NK-92 (cell line): ENCODE results near the gene DCAF7.

ENCODE experiments used
- DNase-seq: peaks from one replicate; lab custom pipeline; 2025; ENCODE audit not compliant: unreplicated experiment; lab: John Stamatoyannopoulos, UW

The DCAF7 gene

DNA sequence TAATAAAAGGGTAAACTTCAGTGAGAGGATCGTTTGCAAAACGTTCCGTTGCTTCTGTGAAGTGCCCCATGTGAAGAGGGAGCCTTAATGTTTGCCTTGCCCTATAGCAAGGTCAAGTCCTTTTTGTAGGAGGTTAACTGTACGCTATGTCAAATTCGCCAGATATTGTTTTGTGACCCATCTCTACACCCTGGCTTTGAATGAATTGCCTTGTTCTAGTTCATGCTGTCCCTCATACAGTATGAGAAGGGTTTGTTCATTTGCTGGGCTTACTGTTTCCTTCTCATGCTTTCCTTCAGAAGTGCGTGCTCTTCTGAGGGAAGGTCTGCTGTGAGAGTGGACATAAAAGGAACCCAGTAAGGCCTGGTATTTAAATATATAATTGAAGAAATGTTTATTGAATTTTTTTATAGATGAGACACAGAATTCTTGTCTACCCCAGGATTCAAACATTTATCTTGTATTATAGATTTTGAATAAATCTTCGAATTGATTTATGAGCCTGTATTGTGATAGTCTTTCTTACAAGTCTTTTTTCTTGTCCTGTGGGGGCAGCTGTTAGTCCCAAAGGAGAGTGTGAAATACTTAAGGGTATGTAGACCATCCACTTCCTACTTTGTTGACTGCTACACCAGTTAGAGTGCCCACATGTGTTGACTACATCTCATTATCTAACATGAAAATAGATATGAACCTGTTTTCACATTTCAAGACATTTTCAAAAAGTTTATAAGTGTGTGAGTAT is 73.7 kb downstream of the DCAF7 start:
- DNase-seq, result no peak

DNA sequence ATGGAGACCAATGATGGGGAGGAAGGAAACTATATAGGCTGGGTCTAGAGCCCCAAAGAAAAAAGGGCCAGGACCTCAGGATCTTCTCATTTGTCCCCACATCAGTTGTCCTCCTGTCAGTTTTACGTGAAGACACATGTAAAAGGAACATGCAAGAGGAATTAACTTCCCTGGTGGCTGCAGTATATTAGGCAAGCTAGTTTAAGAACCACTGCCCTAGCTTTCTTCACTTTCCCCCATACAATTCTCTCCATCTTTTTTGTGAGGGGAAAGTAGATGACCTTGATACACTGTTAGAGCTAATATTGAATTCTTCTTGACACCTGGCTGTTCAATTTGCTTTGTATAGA is 74.2 kb downstream of the DCAF7 start:
- DNase-seq, result no peak

DNA sequence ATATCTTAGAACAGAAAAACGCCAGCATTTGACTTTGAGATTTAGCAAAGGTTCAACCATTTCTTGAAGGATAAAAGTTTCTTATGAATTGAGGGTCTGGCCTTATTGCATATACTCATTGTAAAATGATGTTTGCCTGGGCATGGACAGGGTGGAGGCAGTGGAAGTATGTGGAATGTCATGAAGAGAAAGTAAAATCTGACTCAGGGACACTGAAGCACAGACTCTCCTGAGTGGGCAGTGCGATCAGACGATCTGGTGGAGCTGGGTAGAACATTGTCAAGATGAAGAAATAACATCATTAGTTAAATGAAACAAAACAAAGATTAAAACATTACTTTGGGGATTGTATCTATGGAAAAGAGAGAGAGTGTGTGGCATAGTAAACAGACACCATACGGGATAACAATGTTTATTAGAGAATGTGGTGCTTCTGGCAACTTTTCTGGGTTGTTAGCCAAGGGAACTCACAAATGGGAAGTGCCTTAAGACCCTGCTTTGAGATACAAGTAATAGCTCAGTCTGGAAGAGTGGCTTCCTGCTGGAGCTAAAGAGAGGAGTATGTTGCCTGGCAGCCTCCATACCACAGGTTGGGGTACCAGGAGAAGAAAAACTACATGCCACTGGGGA is 76.4 kb downstream of the DCAF7 start:
- DNase-seq, result no peak

DNA sequence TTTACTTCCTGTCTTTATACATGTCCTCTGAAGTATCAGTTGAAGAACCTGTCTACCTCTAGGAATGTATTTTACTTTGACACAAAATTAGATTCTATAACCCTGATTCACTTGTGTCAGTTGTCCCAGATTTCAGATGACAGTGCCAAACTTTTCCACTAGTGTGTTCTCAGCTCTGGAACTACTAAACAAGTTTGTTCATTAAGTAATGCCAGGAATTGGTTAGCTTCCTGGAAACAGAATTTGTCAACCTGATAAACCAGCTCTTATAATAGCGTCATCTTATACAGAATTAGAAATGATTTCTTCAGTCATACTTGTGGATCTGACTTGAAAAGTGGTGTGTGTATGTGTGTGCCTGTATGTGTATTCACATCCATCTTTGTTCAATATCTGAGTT is 79.3 kb downstream of the DCAF7 start:
- no peak for DNase-seq

DNA sequence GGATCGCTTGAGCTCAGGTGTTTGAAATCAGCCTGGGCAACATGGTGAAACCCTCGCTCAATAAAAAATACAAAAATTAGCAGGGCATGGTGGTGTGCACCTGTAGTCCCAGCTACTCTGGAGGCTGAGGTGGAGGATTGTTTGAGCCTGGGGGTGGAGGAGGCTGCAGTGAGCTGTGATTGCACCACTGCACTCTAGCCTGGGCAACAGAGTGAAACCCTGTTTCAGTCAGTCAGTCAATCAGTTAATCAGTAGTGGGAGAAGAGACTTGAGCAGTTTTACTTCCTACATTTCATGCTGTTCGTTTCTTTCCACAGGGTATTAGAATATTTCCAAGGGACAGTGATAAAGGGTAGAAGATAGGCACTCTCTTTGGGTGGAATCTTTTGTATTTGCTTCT is 80.8 kb downstream of the DCAF7 start:
- DNase-seq, result no peak

DNA sequence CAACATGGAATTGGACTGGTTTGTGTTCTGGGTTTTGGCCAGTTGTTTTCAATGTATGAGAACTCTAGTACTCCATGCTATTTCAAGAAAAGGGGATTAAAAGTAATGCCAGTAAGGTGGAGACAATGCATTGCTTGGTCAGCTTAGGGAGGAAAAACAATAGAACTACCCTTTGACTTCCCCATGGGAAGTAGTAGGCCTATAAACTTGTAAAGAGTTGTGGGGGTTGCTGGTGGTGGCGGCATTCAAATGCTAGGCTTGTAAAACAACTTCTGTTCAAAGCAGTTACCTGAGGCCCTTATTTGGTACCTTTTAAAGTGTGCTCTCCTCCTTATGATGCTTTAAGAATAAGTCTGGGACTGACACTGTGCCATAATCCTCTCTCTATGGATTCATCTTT is 81.3 kb downstream of the DCAF7 start:
- no peak for DNase-seq

DNA sequence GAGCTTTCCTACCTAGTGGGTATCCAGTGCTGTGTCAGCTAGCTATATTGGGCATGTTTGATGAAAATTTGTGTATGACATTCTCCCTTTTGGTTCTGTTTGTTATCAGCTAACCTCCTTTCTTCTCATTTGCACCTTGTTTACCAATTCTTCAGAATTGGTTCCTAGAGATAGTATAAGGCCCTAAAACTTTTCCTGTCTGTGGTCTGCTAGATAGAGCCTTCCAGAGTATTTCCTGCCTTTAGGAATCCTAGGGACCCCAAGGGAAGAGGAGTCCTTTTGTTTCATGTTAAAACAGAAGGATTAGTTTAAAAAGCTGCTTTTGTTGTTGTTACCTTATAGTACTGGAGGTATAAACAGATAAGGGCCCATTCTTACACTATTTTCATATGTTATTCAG is 83.5 kb downstream of the DCAF7 start:
- DNase-seq, result no peak

DNA sequence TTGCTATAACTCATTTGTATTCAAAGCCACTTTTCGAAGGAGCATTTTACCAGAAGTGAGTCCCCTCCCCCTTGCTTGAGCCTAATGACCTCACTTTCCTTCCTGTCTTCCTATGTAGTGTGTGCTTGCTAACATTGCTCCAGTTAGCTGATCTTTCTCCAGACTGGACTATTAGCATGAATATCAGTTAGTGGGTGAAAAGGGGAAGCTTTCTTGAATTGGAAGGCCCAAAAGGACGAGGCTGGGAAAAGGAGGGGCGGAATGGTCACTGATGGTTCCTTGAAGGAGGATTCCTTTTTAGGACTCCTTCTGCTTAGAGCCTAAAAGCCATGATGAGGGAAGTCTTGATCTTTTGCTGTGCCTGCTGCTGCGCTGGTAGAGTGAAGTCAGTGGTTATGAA is 83.9 kb downstream of the DCAF7 start:
- DNase-seq, result no peak

DNA sequence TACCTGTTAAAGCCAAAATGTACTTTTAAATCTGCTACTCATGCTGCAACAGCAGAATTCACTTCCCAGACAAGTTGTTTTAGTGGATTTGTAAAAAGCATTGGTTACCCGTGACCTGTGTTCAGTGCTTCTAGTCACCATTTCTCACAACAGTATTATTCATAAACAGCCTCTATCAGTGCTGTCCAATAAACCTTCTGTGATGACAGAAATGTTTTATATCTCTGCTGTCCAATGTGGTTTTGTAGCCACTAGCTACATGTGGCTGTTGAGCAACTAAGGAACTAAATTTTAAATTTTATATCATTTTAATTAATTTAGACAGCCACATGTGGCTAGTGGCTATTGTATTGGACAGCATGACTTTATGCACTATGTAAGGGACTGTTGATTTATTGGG is 84.5 kb downstream of the DCAF7 start:
- no peak for DNase-seq

DNA sequence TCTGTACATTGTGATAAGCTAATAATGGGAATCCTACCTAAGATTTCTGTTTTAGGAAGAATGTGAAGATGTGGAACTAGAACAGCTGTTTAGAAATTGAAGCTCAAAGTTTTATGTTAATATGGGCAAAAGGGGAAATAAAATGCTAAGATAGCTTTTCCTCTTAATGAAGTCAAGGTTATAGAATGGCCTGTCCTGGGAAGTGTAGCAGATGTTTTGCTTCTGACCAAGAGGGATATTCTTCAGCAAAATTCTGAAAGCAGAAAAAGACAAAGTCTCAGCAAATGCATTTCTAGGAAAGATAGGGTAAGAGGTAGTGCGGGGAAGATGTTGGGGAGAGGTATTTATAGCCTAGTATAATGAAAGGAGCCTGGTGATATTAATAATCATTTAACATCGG is 85.0 kb downstream of the DCAF7 start:
- no peak for DNase-seq

DNA sequence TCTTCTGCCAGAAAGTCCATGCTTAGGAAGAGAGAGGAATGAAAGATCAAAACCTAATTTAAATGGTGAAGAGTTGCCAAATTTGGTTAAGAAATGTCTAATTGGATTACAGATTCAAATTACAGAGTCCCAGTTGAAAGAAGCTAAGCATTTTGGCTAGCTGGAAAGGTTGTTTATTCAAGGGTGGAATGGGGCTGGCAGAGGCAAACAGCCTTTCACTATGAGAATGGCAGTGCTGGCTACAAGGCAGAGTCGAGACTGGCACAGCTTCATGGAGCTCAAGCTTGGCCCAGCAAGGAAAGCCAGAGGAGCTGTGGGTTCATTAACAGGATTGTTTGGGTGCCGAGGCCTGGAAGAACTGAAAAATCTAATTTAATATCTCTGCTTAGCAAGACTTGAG is 85.5 kb downstream of the DCAF7 start:
- DNase-seq, result no peak

DNA sequence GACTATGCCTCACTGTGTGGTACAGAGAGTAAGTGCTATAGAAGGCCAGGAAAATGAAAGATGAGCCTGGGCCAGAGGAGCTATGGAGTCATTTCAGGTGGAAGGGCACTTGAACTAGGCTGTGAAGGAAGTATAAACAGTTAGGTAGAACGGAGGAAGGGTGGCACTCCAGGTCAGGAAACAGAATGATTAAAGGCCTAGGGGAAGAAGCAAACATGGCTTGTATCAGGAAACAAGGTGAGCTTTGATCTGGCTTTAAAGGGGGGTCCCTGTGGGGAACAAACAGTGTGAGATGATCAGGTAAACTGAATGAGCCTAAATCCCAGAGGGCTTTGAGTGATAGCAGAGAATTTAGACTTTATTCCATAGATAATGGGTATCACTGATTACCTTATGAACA is 88.8 kb downstream of the DCAF7 start:
- no peak for DNase-seq

DNA sequence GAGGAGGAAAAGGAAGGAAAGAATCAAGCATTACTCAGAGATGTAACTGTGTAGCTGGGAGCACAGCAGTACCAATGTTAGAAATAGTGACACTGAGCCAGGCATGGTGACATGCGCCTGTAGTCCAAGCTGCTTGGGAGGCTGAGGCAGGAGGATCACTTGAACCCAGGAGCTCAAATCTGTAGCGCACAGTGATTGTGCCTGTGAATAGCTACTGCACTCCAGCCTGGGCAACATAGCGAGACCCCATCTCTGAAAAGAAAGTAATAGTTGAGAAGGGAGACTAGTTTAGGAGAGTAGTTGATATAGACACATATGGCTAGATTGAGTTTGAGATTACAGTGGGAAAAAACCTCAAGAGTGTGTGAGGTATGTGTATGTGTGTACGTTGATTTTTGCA is 89.8 kb downstream of the DCAF7 start:
- no peak for DNase-seq

DNA sequence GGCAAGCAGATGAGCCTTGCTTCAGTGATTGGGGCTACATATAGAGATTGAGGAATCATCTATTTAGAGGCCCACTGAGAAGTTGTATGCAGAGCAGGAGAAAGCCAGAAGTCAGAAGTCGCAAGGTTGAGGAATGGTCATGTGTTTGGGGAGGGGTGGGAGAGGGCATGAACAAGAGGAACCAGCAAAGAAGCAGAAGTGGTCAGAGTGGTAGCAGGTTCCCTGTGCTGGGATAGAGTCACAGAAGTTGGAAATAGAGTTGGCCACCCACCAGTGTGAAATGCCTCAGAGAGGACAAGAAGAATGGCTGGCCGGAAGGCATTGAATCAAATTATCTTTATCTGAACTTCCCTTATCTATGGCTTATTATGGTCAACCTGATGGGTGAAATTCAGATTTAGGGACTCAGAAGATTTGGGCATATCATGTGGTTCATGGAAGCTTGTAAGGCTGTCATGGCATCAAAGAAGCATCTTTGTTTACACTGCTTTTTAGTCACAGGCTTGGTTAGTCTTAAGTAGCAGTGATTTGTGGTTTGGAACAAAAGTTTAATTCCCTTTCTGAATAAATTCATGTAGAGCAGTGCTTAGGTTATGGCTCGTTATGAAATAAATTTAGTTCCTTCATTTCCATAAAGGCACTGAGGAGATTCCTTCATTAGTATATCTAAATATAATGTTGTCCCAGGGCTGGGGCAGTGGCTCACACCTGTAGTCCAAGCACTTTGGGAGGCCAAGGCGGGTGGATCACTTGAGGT is 91.6 kb downstream of the DCAF7 start:
- no peak for DNase-seq
